NCI-H226 (cell line): ENCODE data around the gene RALB.

Experiments used
- DNase-seq: peaks from one replicate; pipeline ENCODE4 v3.0.0-alpha.2; 2015

The RALB gene

GRCh38 chr2:120269076-120269744 is 16.6 kb downstream of the RALB start:
- no peak for DNase-seq

- DNase-seq = no peak
Measured at GRCh38 chr2:120269816-120270215, 17.2 kb downstream of the RALB start.

- no peak for DNase-seq
Measured at GRCh38 chr2:120271711-120272379, 19.2 kb downstream of the RALB start.

- no peak for DNase-seq
Measured at GRCh38 chr2:120272763-120273481, 20.3 kb downstream of the RALB start.

- peak; percentile 14 for DNase-seq
Measured at GRCh38 chr2:120275617-120276400, 23.2 kb downstream of the RALB start.

GRCh38 chr2:120277505-120278205 is 25.0 kb downstream of the RALB start:
- DNase-seq = no peak

- no peak for DNase-seq
Measured at GRCh38 chr2:120278901-120279300, 26.2 kb downstream of the RALB start.

- DNase-seq = no peak
Measured at GRCh38 chr2:120279708-120280107, 27.1 kb downstream of the RALB start.

GRCh38 chr2:120283649-120284048 is 31.0 kb downstream of the RALB start:
- DNase-seq = no peak

GRCh38 chr2:120285056-120285455 is 32.4 kb downstream of the RALB start:
- DNase-seq = no peak

GRCh38 chr2:120287183-120288015 is 34.7 kb downstream of the RALB start:
- DNase-seq = peak; percentile 48

GRCh38 chr2:120288016-120288373 is 35.3 kb downstream of the RALB start:
- DNase-seq = no peak

- no peak for DNase-seq
Measured at GRCh38 chr2:120289221-120289906, 36.7 kb downstream of the RALB start.

- DNase-seq = no peak
Measured at GRCh38 chr2:120290737-120291136, 38.1 kb downstream of the RALB start.

- DNase-seq = peak; percentile 53
Measured at GRCh38 chr2:120291401-120292311, 39.0 kb downstream of the RALB start.

- no peak for DNase-seq
Measured at GRCh38 chr2:120293096-120294007, 40.7 kb downstream of the RALB start.

GRCh38 chr2:120294008-120294340 is 41.3 kb downstream of the RALB start:
- DNase-seq = no peak

- peak; percentile 33 for DNase-seq
Measured at GRCh38 chr2:120298173-120298835, 45.7 kb downstream of the RALB start.
